HG03460 (cell line): ENCODE data around the gene RPL38.
"Not testable (repeated sequence)": the region's sequence is repeated elsewhere in the genome, so short reads cannot be mapped to it uniquely, and the experiment has no call there.

ENCODE experiments used
- ATAC-seq: cut with Tn5 transposase; IDR thresholded peaks from one replicate; pipeline ENCODE4 v1.9.1; 2021; ENCODE audit not compliant: unreplicated experiment

The RPL38 gene

GRCh38 chr17:74182041-74182723, 21.3 kb upstream of the RPL38 start:
- ATAC-seq, result no peak

GRCh38 chr17:74183411-74183810, 20.1 kb upstream of the RPL38 start:
- no peak for ATAC-seq

- no peak for ATAC-seq
These were observed 17.8 kb upstream of the RPL38 start for GRCh38 chr17:74185571-74186185.

- ATAC-seq, result no peak
These were observed 17.0 kb upstream of the RPL38 start for GRCh38 chr17:74186498-74186897.

- ATAC-seq, result no peak
These were observed 15.7 kb upstream of the RPL38 start for GRCh38 chr17:74187761-74188160.

- not testable (repeated sequence) for ATAC-seq
These were observed 14.8 kb upstream of the RPL38 start for GRCh38 chr17:74188687-74189086.

- no peak for ATAC-seq
These were observed 13.3 kb upstream of the RPL38 start for GRCh38 chr17:74190154-74190553.

- no peak for ATAC-seq
These were observed 12.6 kb upstream of the RPL38 start for GRCh38 chr17:74190807-74191406.

GRCh38 chr17:74192950-74193781, 10.3 kb upstream of the RPL38 start:
- no peak for ATAC-seq

- no peak for ATAC-seq
These were observed 8.8 kb upstream of the RPL38 start for GRCh38 chr17:74194682-74195081.

GRCh38 chr17:74196541-74197317, 6.7 kb upstream of the RPL38 start:
- no peak for ATAC-seq

- ATAC-seq, result no peak
These were observed 5.7 kb upstream of the RPL38 start for GRCh38 chr17:74197801-74198200.

GRCh38 chr17:74198694-74199093, 4.8 kb upstream of the RPL38 start:
- ATAC-seq, result no peak

- no peak for ATAC-seq
These were observed 4.0 kb upstream of the RPL38 start for GRCh38 chr17:74199306-74200092.

GRCh38 chr17:74200112-74200511, 3.4 kb upstream of the RPL38 start:
- ATAC-seq, result no peak

- no peak for ATAC-seq
These were observed 2.2 kb upstream of the RPL38 start for GRCh38 chr17:74201250-74201649.

- no peak for ATAC-seq
These were observed 1.5 kb upstream of the RPL38 start for GRCh38 chr17:74201948-74202347.

GRCh38 chr17:74202938-74203337, 540 bp upstream of the RPL38 start:
- no peak for ATAC-seq

- no peak for ATAC-seq
These were observed 996 bp downstream of the RPL38 start for GRCh38 chr17:74204474-74204873.

- no peak for ATAC-seq
These were observed 1.8 kb downstream of the RPL38 start for GRCh38 chr17:74205274-74205673.
